Stimulated activated CD8-positive, alpha-beta memory T cell treated with anti-CD3 and anti-CD28 coated beads, Interleukin-4, amount 100 ng/mL, for 4 hours (primary cell): ENCODE data around the gene PRKCB.

ENCODE experiments used
- DNase-seq, 2 donors: peaks; one replicate each; pipeline ENCODE4 v3.0.0-alpha.2; 2020; ENCODE audit warnings: low read depth in 2 of 2, low spot score in 1 of 2

PRKCB gene

DNA sequence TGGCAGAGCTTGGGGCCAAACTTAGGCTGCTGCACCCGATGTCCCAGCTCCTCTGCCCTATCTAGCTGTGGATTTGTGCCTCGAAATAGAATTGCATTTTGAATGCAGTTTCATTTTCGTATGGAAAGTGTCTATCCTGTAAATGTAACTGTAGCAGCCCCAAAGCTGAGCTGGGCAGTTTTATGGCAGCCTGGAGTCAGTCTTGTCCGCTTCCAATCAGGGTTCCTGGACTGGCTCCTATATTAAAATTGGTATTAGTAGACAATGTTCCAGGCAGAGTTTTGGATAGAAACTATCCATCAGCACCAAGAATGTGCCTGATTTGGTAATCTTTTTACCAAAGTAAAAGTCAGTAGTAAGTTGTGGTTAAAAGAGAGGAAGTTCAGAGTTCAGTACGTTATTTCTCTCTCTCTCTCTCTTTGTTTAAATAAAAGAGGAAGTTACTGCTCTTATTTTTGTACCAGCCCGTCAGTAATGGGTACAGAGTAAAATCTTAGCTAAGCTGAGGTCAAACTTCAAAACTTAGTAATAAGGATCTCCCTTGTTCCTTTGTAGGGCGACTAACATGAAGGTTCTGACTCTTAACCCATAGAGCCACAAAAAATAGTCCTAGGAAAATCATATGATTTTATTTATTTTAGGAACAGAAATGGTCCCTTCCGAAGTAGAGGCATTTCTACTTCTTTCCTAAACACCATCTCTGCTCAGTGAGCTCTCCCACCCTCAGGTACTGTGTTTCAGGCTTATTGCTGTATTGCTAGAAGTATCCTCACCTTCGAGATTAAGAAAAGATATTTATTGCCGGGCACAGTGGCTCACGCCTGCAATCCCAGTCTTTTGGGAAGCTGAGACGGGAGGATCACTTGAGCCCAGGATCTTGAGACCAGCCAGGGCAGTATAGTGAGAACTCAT lies 28.0 kb downstream of the PRKCB start:
- no peak for DNase-seq

GRCh38 chr16:23865853-23866252 lies 30.1 kb downstream of the PRKCB start:
- no peak for DNase-seq

DNA sequence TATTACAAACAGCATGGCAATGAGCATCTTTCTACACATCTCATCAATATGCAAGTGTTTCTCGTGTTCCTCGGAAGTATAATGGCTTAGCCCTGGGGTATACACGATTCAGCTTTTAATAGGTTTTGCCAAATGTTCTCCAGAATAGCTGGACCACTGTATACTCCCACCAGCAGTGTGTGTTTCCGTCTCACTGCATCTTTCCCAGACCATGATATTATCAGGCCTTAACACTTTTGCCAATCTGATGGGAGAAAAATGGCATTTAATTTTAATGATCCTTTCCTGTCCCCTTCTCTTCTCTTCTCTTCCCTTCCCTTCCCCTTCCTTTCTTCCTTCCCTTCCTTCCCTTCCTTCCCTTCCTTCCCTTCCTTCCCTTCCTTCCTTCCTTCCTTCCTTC lies 30.8 kb downstream of the PRKCB start:
- no peak for DNase-seq

GRCh38 chr16:23867566-23867965 lies 31.8 kb downstream of the PRKCB start:
- no peak for DNase-seq

DNA sequence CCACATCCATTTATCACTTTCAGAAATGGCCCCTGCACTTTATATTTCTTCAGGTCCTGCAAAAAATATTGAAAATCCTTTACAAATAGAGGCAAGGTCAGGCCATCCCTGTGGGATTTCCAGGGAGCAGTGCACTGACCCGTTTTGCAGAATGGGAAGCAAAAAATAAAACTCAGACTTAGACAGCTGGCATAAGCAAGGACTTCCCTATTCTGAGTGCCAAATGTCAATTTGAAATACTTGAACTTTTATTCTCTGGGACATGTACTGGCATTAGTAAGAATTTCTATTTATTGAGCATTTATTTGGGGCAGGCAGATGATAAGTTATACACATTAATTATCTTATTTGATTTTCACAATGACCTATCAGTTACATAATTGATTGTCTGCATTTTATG lies 32.4 kb downstream of the PRKCB start:
- DNase-seq, result no peak

DNA sequence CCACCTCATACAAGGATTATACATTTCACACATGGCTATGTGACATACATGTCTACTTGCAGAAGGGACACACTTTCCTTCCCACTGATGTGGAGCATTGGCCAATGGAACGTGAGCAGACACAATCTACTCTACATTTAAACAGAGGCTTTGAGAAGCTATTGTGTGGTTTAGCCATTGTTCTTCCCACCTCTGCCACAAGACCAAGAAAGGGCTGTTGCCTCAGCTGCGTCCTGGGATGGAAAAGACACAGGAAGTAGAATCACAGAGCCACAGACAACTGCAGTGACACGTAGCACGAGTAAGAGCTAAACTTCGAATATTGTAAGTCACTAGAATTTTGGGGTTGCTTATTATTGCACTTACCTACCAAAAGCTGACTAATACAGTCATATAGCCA lies 33.3 kb downstream of the PRKCB start:
- DNase-seq, result peak in 1 of 2 donors; percentile 18

DNA sequence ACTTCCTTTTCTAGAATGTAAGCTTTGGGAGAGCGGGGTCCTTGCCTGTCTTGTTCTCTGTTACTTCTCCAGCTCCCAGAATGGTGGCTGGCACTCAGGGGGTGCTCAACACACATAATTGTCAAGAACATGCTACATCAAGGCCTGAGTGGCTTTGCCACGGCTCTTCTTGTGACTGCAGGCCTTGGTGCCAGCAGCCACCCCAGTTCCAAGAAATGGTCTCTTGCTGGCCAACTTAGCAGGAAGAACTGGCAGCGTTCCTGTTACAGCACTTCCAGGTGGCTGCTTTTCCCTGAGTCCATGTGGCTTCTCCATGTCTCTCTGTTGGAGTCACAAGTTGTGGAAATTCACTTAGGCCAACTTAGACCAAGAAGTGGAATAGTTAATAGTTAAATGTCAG lies 36.1 kb downstream of the PRKCB start:
- no peak for DNase-seq

- DNase-seq, result no peak
Observed at GRCh38 chr16:23874613-23875294, 39.0 kb downstream of the PRKCB start.

DNA sequence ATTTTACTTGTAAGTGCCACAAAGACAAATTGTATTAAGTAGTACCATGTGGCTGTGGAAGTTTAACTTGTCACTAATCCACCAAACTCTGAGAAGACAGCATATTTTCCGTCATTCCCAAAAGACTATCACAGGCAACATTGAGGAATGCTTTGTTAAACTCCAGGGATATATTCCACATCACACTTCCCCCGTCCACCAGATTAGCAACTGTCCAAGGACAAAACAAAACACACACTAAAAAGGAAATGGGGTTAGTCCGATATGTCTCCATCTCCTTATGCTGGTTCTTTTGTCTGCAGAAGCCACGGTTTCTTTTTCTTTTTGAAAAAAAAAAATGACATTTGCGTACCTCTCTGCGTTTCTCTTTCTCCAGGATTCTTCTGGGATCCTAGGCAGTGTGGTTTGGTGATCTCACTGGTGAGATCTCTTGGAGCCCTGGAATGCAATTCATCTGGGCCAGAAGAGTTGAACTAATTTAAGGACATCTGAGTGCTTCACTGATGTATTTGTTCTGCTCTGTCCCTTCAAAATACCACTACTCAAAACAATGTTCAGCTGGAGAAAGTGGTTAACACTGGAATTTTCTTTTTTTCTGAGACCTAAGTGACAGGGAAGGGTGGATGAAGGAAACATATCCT lies 40.6 kb downstream of the PRKCB start:
- DNase-seq, result no peak

- DNase-seq, result no peak
Observed at GRCh38 chr16:23877107-23878070, 41.6 kb downstream of the PRKCB start.

DNA sequence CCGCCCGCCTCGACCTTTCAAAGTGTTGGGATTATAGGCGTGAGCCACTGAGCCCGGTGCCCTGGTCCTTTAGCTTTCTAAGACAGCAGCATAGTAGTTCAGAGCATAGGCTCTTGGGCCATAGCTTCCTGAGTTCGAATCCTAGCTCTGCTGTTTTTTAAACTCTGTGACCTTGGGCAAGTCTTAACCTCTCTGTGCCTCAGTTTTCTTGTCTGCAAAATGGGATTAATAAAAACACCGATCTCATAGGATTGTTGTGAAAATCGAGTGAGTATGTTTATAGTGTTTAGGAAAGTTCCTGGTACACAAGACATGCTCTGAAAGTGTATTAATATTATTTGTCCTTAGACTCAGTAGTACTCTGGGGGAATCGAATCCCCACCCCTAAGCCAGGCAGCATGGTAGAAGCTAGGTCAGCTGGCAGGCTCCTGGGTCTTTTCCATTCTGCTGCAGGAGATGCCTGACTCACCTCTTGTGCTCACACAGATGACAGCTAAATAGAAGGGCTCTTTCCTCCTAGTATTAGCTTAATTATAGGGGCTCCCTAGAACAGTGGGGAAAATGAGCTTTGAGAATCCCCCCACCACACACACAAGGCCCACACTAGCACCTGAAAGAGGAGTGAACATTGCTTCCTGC lies 44.1 kb downstream of the PRKCB start:
- DNase-seq, result no peak

DNA sequence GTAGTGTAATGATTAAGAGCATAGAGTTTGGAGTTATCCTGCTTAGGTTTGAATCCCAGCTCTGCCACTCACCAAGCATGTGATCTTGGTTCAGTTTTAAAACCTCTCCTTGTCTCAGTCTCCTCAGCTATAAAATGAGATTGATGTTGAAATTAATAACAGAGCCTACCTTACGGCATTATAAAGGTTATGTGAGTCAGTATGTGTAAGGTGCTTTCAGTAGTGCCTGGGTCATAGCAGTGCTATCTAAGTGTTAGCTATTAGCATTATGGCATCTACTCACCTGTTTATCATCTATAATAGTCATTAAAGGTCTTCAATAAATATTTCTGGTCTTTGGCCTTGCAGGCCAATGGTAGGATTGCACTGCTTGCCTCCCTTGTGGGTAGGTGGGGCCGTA lies 53.4 kb downstream of the PRKCB start:
- no peak for DNase-seq

- DNase-seq, result no peak
Observed at GRCh38 chr16:23893986-23894385, 58.2 kb downstream of the PRKCB start.

DNA sequence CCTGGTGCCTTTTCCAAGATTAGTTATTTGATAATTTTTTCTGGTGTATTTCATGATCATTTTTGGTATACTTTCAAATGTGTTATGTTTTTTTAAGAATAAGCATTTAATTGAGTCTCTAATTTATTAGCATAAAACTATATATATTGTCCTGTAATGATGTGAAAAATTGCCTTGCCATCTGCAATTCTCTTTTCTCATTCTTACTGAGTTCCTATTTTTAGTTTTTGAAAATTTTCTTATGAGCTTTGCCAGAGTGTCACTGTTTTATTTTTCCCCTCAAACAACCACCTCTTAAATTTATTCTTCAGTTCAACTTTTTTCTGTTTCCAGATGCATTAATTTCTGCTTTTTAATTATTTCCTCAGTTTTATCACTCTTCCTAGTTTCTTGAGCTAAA lies 59.3 kb downstream of the PRKCB start:
- DNase-seq, result no peak

DNA sequence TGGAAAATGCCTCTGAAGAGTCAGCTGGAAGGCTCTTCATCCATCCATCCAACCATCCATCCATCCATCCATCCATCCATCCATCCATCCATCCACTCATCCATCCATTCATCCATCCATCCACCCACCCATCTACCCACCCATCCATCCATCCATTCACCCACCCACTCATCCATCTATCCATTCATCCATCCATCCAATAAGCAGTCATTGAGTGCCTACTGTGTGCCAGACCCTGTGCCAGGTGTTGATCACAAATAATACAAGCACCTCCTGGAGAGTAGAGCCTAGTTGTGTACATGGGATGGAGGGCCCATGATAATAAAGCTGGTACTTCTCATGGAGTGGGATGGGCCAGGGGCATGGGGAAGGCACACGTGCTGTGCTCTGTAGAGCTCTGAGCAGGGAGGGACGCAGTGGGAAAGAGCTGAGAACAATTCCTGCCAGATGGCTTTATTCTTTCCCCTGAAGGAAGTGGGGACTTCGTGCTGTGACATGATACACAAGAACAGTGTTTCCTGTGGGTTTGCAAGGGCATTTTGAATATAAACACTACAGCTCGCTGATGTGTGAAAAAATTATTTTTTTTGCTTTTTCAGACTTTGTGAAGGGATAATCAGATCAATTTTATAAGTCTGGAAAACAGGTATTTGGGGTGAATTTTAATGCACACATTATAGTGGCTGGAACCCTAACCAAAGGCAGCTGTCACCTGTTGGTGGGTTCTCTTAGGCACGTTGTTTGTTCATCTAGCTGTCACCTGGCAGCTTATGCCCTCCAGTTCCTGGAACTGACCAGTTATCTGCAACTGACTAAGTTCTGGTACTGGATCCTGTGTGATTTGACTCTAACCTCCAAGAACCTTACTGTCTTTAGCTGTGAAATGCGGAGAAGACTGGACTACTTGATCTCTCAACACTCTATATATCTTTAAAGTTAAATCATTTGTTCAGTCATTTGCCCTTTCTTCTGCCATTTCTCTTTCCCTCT lies 61.3 kb downstream of the PRKCB start:
- DNase-seq, result no peak

- no peak for DNase-seq
Observed at GRCh38 chr16:23898682-23899430, 63.1 kb downstream of the PRKCB start.

DNA sequence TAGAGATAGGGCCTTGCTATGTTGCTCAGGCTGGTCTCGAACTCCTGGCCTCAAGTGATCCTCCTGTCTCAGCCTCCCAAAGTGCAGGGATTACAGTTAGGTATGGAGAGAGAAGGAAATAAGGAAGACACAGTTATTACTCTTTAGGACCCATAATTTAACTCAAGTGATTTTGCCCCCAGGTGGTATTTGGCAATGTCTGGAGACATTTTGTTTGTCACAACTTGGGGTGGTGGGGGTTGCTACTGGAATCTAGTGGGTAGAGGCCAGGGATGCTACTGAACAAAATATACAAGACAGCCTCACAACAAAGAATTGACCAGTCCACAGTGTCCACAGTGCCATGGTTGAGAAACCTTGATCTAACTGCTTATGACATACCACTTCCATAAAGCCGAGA lies 64.1 kb downstream of the PRKCB start:
- no peak for DNase-seq

GRCh38 chr16:23900480-23901177 lies 64.8 kb downstream of the PRKCB start:
- DNase-seq, result no peak
